T-cell (primary cell): Measurements from ENCODE around the gene SDK2. TPM values are rescaled to one million over a fixed set of nuclear protein-coding genes. Genes with fewer than 3 reads are reported as not detected.
A peak's percentile ranks its signal among the peaks of the same experiment; 100 is the strongest.

Experiments
- ATAC-seq, 4 experiments: fragments of 200-7000 bp in 3 of 4; fragments of 150-1000 bp in 1 of 4; cut with Tn5 transposase; replicated peaks in 1 of 4; 1 replicate in 3 of 4; 2 replicates in 1 of 4; pipeline ENCODE4 v1.10.0; 2021; ENCODE audit warnings: moderate library complexity in 3 of 4, mild to moderate bottlenecking in 2 of 4, moderate number of reproducible peaks in 1 of 4
- CTCF ChIA-PET, 2 donors: fragments of 300-600 bp; sonication (Branson Sonifier 250); formaldehyde crosslinking; loops; one replicate each; lab custom pipeline; 2022; ENCODE audit warnings: antibody characterized with exemption in 2 of 2; lab: Charles Lee
- POLR2A ChIA-PET, 2 donors: fragments of 300-600 bp; sonication (Branson Sonifier 250); formaldehyde crosslinking; loops; one replicate each; lab custom pipeline; 2022; ENCODE audit warnings: antibody characterized with exemption in 2 of 2; lab: Charles Lee
- DNase-seq, 35 experiments: peaks; one replicate each; pipeline versions ENCODE4 v3.0.0 to v3.0.0-alpha.2; 2013 to 2023
- H3K27ac ChIP-seq: one replicate; pipeline ENCODE4 v1.5.1; 2013; ENCODE audit warnings: low read length
- H3K27me3 ChIP-seq, 2 experiments: replicated peaks in 1 of 2; 1 replicate in 1 of 2; 2 replicates in 1 of 2; pipeline versions ENCODE4 v1.6.1 to v1.7.0; 2013; ENCODE audit warnings: low read length in 1 of 2, mixed read lengths in 1 of 2; ENCODE audit not compliant: control insufficient read depth in 2 of 2, insufficient read depth in 2 of 2; ENCODE audit errors: extremely low read depth in 1 of 2
- H3K36me3 ChIP-seq, 2 donors: 1 replicate in 1 of 2; 2 replicates in 1 of 2; pipeline versions ENCODE4 v1.6.1 to v1.7.0; 2013; ENCODE audit warnings: low read length in 1 of 2; ENCODE audit not compliant: control insufficient read depth in 2 of 2, insufficient read depth in 1 of 2; ENCODE audit errors: extremely low read depth in 1 of 2
- H3K4me1 ChIP-seq, 2 experiments: 1 replicate in 1 of 2; 2 replicates in 1 of 2; pipeline versions ENCODE4 v1.6.1 to v1.7.0; 2013; ENCODE audit warnings: low read length in 2 of 2, mixed read lengths in 1 of 2; ENCODE audit not compliant: insufficient read depth in 2 of 2, control insufficient read depth in 1 of 2; ENCODE audit errors: extremely low read depth in 1 of 2
- H3K4me3 ChIP-seq, 2 donors: 1 replicate in 1 of 2; 2 replicates in 1 of 2; pipeline versions ENCODE4 v1.5.1 to v1.7.0; 2013; ENCODE audit warnings: mild to moderate bottlenecking in 2 of 2, low read length in 1 of 2, moderate library complexity in 1 of 2; ENCODE audit not compliant: control insufficient read depth in 1 of 2; ENCODE audit errors: extremely low read depth in 1 of 2
- H3K9me3 ChIP-seq: 2 replicates; pipeline ENCODE4 v1.7.0; 2013
- H3K27ac Mint-ChIP-seq, 2 donors: one replicate each; pipeline ENCODE4 v1.8.0; 2020 to 2021; ENCODE audit warnings: mild to moderate bottlenecking in 2 of 2, mixed read lengths in 2 of 2
- H3K27me3 Mint-ChIP-seq, 2 donors: one replicate each; pipeline ENCODE4 v1.8.0; 2021 to 2022; ENCODE audit warnings: mixed read lengths in 2 of 2
- H3K36me3 Mint-ChIP-seq: one replicate; pipeline ENCODE4 v1.8.0; 2021; ENCODE audit warnings: mixed read lengths
- H3K4me1 Mint-ChIP-seq, 3 donors: one replicate each; pipeline ENCODE4 v1.8.0; 2020 to 2022; ENCODE audit warnings: mixed read lengths in 3 of 3, mild to moderate bottlenecking in 1 of 3
- H3K4me3 Mint-ChIP-seq, 3 donors: one replicate each; pipeline ENCODE4 v1.8.0; 2020 to 2022; ENCODE audit warnings: mild to moderate bottlenecking in 3 of 3, mixed read lengths in 3 of 3, moderate library complexity in 3 of 3
- H3K9me3 Mint-ChIP-seq, 3 donors: one replicate each; pipeline ENCODE4 v1.8.0; 2020 to 2022; ENCODE audit warnings: mixed read lengths in 3 of 3
- WGBS: methylation state at CpG from one replicate; pipeline ENCODE4 v1.1.5; 2013; ENCODE audit warnings: missing lambda C conversion rate; ENCODE audit not compliant: insufficient coverage; 5-methylcytosine and 5-hydroxymethylcytosine counted together
- total RNA-seq, 35 experiments: library from RNA in 6 of 35; stranded (reverse) in 6 of 35; fragments of 120-200 nt in 1 of 35; gene quantifications; one replicate each; pipeline versions ENCODE4 v1.2.1 to v1.2.4 and lab custom pipeline; 2013 to 2026

Gene SDK2
- total RNA-seq, 5 donors from 2014 or later (not counting 1 experiment from before 2014, with no cell fraction given) = 2.9 to 8.3 (median 4.8) TPM

DNA sequence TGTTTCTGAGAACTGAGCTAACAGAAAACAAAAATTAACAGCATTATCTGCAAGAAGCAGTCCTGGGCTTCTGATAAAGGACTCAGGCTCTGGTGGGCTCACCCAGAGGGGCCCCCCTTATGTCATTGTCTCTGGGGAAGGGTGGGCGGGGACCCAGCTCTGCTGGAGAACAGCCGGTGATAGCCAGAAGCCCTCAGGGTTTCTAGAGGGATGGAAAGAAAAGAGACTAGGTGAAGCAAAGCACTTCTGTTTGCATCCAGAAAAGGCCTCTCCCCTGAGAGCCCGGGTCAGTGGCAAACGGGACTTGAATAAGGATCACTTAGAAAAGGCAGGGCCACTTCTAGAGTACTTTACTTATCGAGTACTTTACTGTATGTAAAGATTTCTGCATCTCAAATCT is 325.4 kb downstream of the SDK2 start:
- CTCF ChIA-PET = no interaction called here
- H3K4me3 Mint-ChIP-seq = no peak overlapping the region
- no peak overlapping the region for H3K4me3 ChIP-seq
- no peaks in the 10 kb centered on the region for H3K4me1 ChIP-seq
- ATAC-seq = no peak
- no peaks in the 10 kb centered on the region for H3K36me3 Mint-ChIP-seq
- H3K36me3 ChIP-seq = no peaks in the 10 kb centered on the region
- H3K27me3 Mint-ChIP-seq = no peaks in the 10 kb centered on the region
- WGBS = 60% methylated on average over 3 of the region's 5 CpGs
- POLR2A ChIA-PET = no interaction called here
- peaks cover 0 to 6% of the 10 kb centered on the region in 2 experiments for H3K27me3 ChIP-seq
- no peak for DNase-seq
- H3K4me1 Mint-ChIP-seq = no peaks in the 10 kb centered on the region
- peaks cover 0 to 4% (median 0%) of the 10 kb centered on the region in 3 donors for H3K9me3 Mint-ChIP-seq
- no peak overlapping the region for H3K27ac ChIP-seq
- no peak overlapping the region for H3K27ac Mint-ChIP-seq
- no peaks in the 10 kb centered on the region for H3K9me3 ChIP-seq

DNA sequence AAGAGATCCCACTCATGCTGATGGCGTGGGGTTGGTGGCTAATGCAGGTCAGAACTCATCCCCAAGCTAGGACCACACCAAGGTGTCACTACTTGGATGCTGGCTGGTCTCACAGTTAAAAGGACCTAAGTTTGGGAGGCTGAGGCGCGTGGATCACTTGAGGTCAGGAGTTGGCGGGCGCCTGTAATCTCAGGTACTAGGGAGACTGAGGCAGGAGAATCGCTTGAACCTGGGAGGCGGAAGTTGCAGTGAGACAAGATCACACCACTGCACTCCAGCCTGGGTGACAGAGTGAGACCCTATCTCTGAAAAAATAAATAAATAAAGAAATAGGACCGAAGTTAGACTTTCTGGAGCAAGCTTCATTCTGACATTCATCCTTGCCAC is 325.8 kb downstream of the SDK2 start:
- H3K4me1 Mint-ChIP-seq = peaks cover 0 to 1% (median under 1%) of the 10 kb centered on the region in 3 donors
- Histone ChIP-seq H3K4me1 (no peaks in the 10 kb centered on the region), H3K27ac (no peak overlapping the region), H3K4me3 (no peak overlapping the region), H3K9me3 (no peaks in the 10 kb centered on the region), H3K36me3 (no peaks in the 10 kb centered on the region), H3K27me3 (peaks cover 0 to 3% of the 10 kb centered on the region in 2 experiments)
- no peak overlapping the region for H3K4me3 Mint-ChIP-seq
- no peak for ATAC-seq
- ChIA-PET CTCF (no interaction called here), POLR2A (no interaction called here)
- 100% methylated on average over 5 of the region's 8 CpGs for WGBS
- H3K9me3 Mint-ChIP-seq = peaks cover 0 to 4% (median 0%) of the 10 kb centered on the region in 3 donors
- DNase-seq = no peak
- H3K36me3 Mint-ChIP-seq = no peaks in the 10 kb centered on the region
- no peak overlapping the region for H3K27ac Mint-ChIP-seq
- no peaks in the 10 kb centered on the region for H3K27me3 Mint-ChIP-seq

GRCh38 chr17:73317513-73318426 is 326.5 kb downstream of the SDK2 start:
- Mint-ChIP-seq H3K36me3 (no peaks in the 10 kb centered on the region), H3K4me3 (no peak overlapping the region), H3K27ac (no peak overlapping the region), H3K4me1 (peaks cover 0 to 4% (median 3%) of the 10 kb centered on the region in 3 donors), H3K9me3 (peaks cover 0 to 3% (median 0%) of the 10 kb centered on the region in 3 donors), H3K27me3 (no peaks in the 10 kb centered on the region)
- Histone ChIP-seq H3K36me3 (no peaks in the 10 kb centered on the region), H3K27me3 (peaks cover 0 to 3% of the 10 kb centered on the region in 2 experiments), H3K4me1 (no peaks in the 10 kb centered on the region), H3K9me3 (no peaks in the 10 kb centered on the region), H3K4me3 (no peak overlapping the region), H3K27ac (no peak overlapping the region)
- ATAC-seq (no peak), DNase-seq (no peak)
- ChIA-PET POLR2A (no interaction called here), CTCF (no interaction called here)
- 73% methylated on average over 8 of the region's 9 CpGs for WGBS

GRCh38 chr17:73316919-73317505 is 327.2 kb downstream of the SDK2 start:
- peaks cover 0 to 3% of the 10 kb centered on the region in 2 experiments for H3K27me3 ChIP-seq
- H3K27ac ChIP-seq = no peak overlapping the region
- ChIA-PET POLR2A (no interaction called here), CTCF (no interaction called here)
- no peaks in the 10 kb centered on the region for H3K36me3 Mint-ChIP-seq
- no peak overlapping the region for H3K27ac Mint-ChIP-seq
- no peak overlapping the region for H3K4me3 Mint-ChIP-seq
- no peak overlapping the region for H3K4me3 ChIP-seq
- H3K27me3 Mint-ChIP-seq = no peaks in the 10 kb centered on the region
- H3K9me3 Mint-ChIP-seq = no peaks in the 10 kb centered on the region
- no peaks in the 10 kb centered on the region for H3K9me3 ChIP-seq
- no peak for DNase-seq
- H3K4me1 ChIP-seq = peaks cover 0 to 5% of the 10 kb centered on the region in 2 experiments
- H3K4me1 Mint-ChIP-seq = peaks cover 0 to 4% (median 3%) of the 10 kb centered on the region in 3 donors
- 84% methylated on average over 5 of the region's 8 CpGs for WGBS
- ATAC-seq = no peak
- H3K36me3 ChIP-seq = no peaks in the 10 kb centered on the region

GRCh38 chr17:73315471-73315870 is 328.8 kb downstream of the SDK2 start:
- Mint-ChIP-seq H3K27me3 (no peaks in the 10 kb centered on the region), H3K4me3 (no peak overlapping the region), H3K9me3 (no peaks in the 10 kb centered on the region), H3K27ac (no peak overlapping the region), H3K4me1 (peaks cover under 1 to 5% (median 3%) of the 10 kb centered on the region in 3 donors), H3K36me3 (no peaks in the 10 kb centered on the region)
- POLR2A ChIA-PET = interaction anchor here in 1 of 2 donors (0.6 to 0.7 kb wide), 2 partner anchors 19 to 91 kb away, joined by 5 to 8 read pairs; no protein-coding TSS in a partner anchor
- Histone ChIP-seq H3K27ac (no peak overlapping the region), H3K27me3 (peaks cover 0 to 8% of the 10 kb centered on the region in 2 experiments), H3K4me1 (peaks cover 3 to 16% of the 10 kb centered on the region in 2 experiments), H3K4me3 (no peak overlapping the region), H3K36me3 (no peaks in the 10 kb centered on the region), H3K9me3 (no peaks in the 10 kb centered on the region)
- no peak for DNase-seq
- ATAC-seq = no peak
- no CpG with 5 or more reads among the region's 5 CpGs for WGBS
- CTCF ChIA-PET = interaction anchor here in 1 of 2 donors (0.6 kb wide), 1 partner anchor 666 kb away, joined by 3 read pairs; no protein-coding TSS in a partner anchor

- Histone ChIP-seq H3K9me3 (no peaks in the 10 kb centered on the region), H3K4me3 (no peak overlapping the region), H3K27me3 (peaks cover 0 to 25% of the 10 kb centered on the region in 2 experiments), H3K4me1 (peaks cover 7 to 26% of the 10 kb centered on the region in 2 experiments), H3K36me3 (no peaks in the 10 kb centered on the region), H3K27ac (no peak overlapping the region)
- H3K27me3 Mint-ChIP-seq = no peaks in the 10 kb centered on the region
- H3K27ac Mint-ChIP-seq = peak overlapping the region; percentile 34 to 41
- ChIA-PET POLR2A (no interaction called here), CTCF (interaction anchor here in 1 of 2 donors (0.7 kb wide), 1 partner anchor 8 kb away, joined by 3 read pairs; no protein-coding TSS in a partner anchor)
- no peaks in the 10 kb centered on the region for H3K36me3 Mint-ChIP-seq
- DNase-seq (no peak), ATAC-seq (no peak)
- no peaks in the 10 kb centered on the region for H3K9me3 Mint-ChIP-seq
- H3K4me1 Mint-ChIP-seq = peaks cover 13 to 16% (median 14%) of the 10 kb centered on the region in 3 donors
- WGBS = 50% methylated on average over 2 of the region's 8 CpGs
- H3K4me3 Mint-ChIP-seq = peak overlapping the region; percentile 47 to 54 (median 47)
Measured at GRCh38 chr17:73313526-73314127, 330.6 kb downstream of the SDK2 start.
